MCF 10A (cell line): ENCODE data around the gene ATG7. TPM values are rescaled to one million over a fixed set of nuclear protein-coding genes. Genes with fewer than 3 reads are reported as not detected.

Experiments used
- BruUV-seq: library from RNA; stranded (reverse); fragments of 400-500 nt; replicated peaks from 2 replicates; lab custom pipeline; 2021; lab: Mats Ljungman, UMichigan
- CTCF ChIA-PET: fragments of 300-600 bp; sonication (Branson Sonifier 250); formaldehyde crosslinking; extraction: SDS; loops from one replicate; lab custom pipeline; 2021; ENCODE audit warnings: antibody characterized with exemption, inconsistent platforms; lab: Yijun Ruan, JAX
- POLR2A ChIA-PET: fragments of 300-600, 350-650 bp; sonication (Branson Sonifier 250); formaldehyde crosslinking; extraction: SDS; loops from one replicate; lab custom pipeline; 2020; ENCODE audit warnings: antibody characterized with exemption, inconsistent platforms; lab: Yijun Ruan, JAX
- DNase-seq: peaks from one replicate; pipeline ENCODE4 v3.0.0-alpha.2; 2018; ENCODE audit not compliant: unreplicated experiment
- H3K27ac Mint-ChIP-seq: one replicate; pipeline ENCODE4 v1.8.0; 2022; ENCODE audit warnings: mild to moderate bottlenecking, low read depth, mixed read lengths; ENCODE audit not compliant: unreplicated experiment
- H3K27me3 Mint-ChIP-seq: one replicate; pipeline ENCODE4 v1.8.0; 2022; ENCODE audit warnings: mixed read lengths; ENCODE audit not compliant: insufficient read depth, unreplicated experiment
- H3K36me3 Mint-ChIP-seq: one replicate; pipeline ENCODE4 v1.8.0; 2022; ENCODE audit warnings: mild to moderate bottlenecking, moderate library complexity, mixed read lengths; ENCODE audit not compliant: insufficient read depth, unreplicated experiment
- H3K4me1 Mint-ChIP-seq: one replicate; pipeline ENCODE4 v1.8.0; 2022; ENCODE audit warnings: mixed read lengths; ENCODE audit not compliant: insufficient read depth, unreplicated experiment
- H3K4me3 Mint-ChIP-seq: one replicate; pipeline ENCODE4 v1.8.0; 2022; ENCODE audit warnings: mild to moderate bottlenecking, moderate library complexity, mixed read lengths; ENCODE audit not compliant: unreplicated experiment
- H3K9me3 Mint-ChIP-seq: one replicate; pipeline ENCODE4 v1.8.0; 2022; ENCODE audit warnings: mixed read lengths; ENCODE audit not compliant: unreplicated experiment
- CTCF ChIP-seq: fragments of 200-600 bp; IDR thresholded peaks from one replicate; pipeline ENCODE4 v1.8.0; 2022; ENCODE audit warnings: antibody characterized with exemption, mild to moderate bottlenecking; ENCODE audit not compliant: unreplicated experiment
- intact Hi-C: fragments of 100-400 bp; cut with micrococcal nuclease; formaldehyde crosslinking; loops from 2 replicates; pipeline ENCODE4 v1.14.1; 2022
- total RNA-seq: library from RNA; stranded (reverse); gene quantifications from 2 replicates; pipeline ENCODE4 v1.2.3, GENCODE V29; 2022

The ATG7 gene
- total RNA-seq, 1 experiment from 2014 or later: 54.0 TPM

- no peak overlapping the region for H3K27ac Mint-ChIP-seq
- TF ChIP-seq CTCF: no peak
- CTCF ChIA-PET: interaction anchor here (1.0 kb wide), 1 partner anchor 144 kb away, joined by 3 read pairs; no protein-coding TSS in a partner anchor
- no peaks in the 10 kb centered on the region for H3K9me3 Mint-ChIP-seq
- POLR2A ChIA-PET: no interaction called here
- no peak overlapping the region for H3K4me3 Mint-ChIP-seq
- no peak for DNase-seq
- peaks cover 12% of the 10 kb centered on the region for H3K4me1 Mint-ChIP-seq
- peaks cover 20% of the 10 kb centered on the region for H3K36me3 Mint-ChIP-seq
- no peaks in the 10 kb centered on the region for H3K27me3 Mint-ChIP-seq
- BruUV-seq: no TSS peak
- intact Hi-C loops: no loop called here
Measured at GRCh38 chr3:11430624-11431023, 158.4 kb downstream of the ATG7 start.

- no peaks in the 10 kb centered on the region for H3K27me3 Mint-ChIP-seq
- peaks cover 12% of the 10 kb centered on the region for H3K4me1 Mint-ChIP-seq
- peaks cover 14% of the 10 kb centered on the region for H3K36me3 Mint-ChIP-seq
- intact Hi-C loops: no loop called here
- no peaks in the 10 kb centered on the region for H3K9me3 Mint-ChIP-seq
- TF ChIP-seq CTCF: no peak
- BruUV-seq: no TSS peak
- DNase-seq: no peak
- H3K27ac Mint-ChIP-seq: no peak overlapping the region
- POLR2A ChIA-PET: no interaction called here
- CTCF ChIA-PET: interaction anchor here (0.7 to 1.0 kb wide), 2 partner anchors 23 to 143 kb away, joined by 3 read pairs; no protein-coding TSS in a partner anchor
- no peak overlapping the region for H3K4me3 Mint-ChIP-seq
Measured at GRCh38 chr3:11431319-11431718, 159.1 kb downstream of the ATG7 start.

GRCh38 chr3:11434017-11434526 is 161.9 kb downstream of the ATG7 start:
- Mint-ChIP-seq H3K27ac (no peak overlapping the region), H3K4me3 (no peak overlapping the region), H3K36me3 (no peaks in the 10 kb centered on the region), H3K27me3 (no peaks in the 10 kb centered on the region), H3K4me1 (peaks cover 12% of the 10 kb centered on the region), H3K9me3 (no peaks in the 10 kb centered on the region)
- ChIA-PET CTCF (no interaction called here), POLR2A (interaction anchor here (0.6 to 1.4 kb wide), 3 partner anchors 8 to 285 kb away, joined by 3 read pairs; no protein-coding TSS in a partner anchor)
- TF ChIP-seq CTCF: no peak
- no peak for DNase-seq
- no TSS peak for BruUV-seq
- intact Hi-C loops: no loop called here

- ChIA-PET CTCF (interaction anchor here (0.6 to 0.8 kb wide), 3 partner anchors 9 to 17 kb away, joined by 3 read pairs; no protein-coding TSS in a partner anchor), POLR2A (interaction anchor here (0.6 to 1.4 kb wide), 3 partner anchors 8 to 285 kb away, joined by 3 read pairs; no protein-coding TSS in a partner anchor)
- no peaks in the 10 kb centered on the region for H3K27me3 Mint-ChIP-seq
- DNase-seq: no peak
- intact Hi-C loops: no loop called here
- no peak for TF ChIP-seq CTCF
- H3K4me1 Mint-ChIP-seq: peaks cover 12% of the 10 kb centered on the region
- H3K9me3 Mint-ChIP-seq: no peaks in the 10 kb centered on the region
- H3K36me3 Mint-ChIP-seq: no peaks in the 10 kb centered on the region
- H3K4me3 Mint-ChIP-seq: no peak overlapping the region
- no TSS peak for BruUV-seq
- H3K27ac Mint-ChIP-seq: no peak overlapping the region
Measured at GRCh38 chr3:11434563-11435096, 162.4 kb downstream of the ATG7 start.
